ENCODE results near the gene STARD3. TPM values are rescaled to one million over a fixed set of nuclear protein-coding genes. Genes with fewer than 3 reads are reported as not detected.

The STARD3 gene
- polyA plus RNA-seq, 1 experiment: 43.3 TPM

- Histone ChIP-seq H3K27me3 (ENCODE audit: control insufficient read depth, insufficient read depth, low read length) (peaks cover 93% of the 10 kb centered on the region), H3K4me3 (ENCODE audit: low read depth, low read length) (no peak overlapping the region), H3K9me3 (ENCODE audit: control insufficient read depth, insufficient read depth, low read length) (peaks cover 3% of the 10 kb centered on the region; the same call in 1 of the 2 replicates), H3K27ac (ENCODE audit: low read depth, low read length) (no peak overlapping the region)
- ChIA-PET CTCF (interaction anchor here (1.5 kb wide), 1 partner anchor 17 kb away, joined by 7 read pairs; no protein-coding TSS in a partner anchor), POLR2A (interaction anchor here (0.6 kb wide), 1 partner anchor 416 kb away, joined by 3 read pairs; no protein-coding TSS in a partner anchor)
- DNase-seq (ENCODE audit: low read depth, low spot score): no peak
- no peak for TF ChIP-seq CTCF (IDR thresholded peaks at IDR 0.05; ENCODE audit: low read depth, low read length)
Observed at GRCh38 chr17:39604911-39605491, 31.9 kb upstream of the STARD3 start.

- Histone ChIP-seq H3K9me3 (ENCODE audit: control insufficient read depth, insufficient read depth, low read length) (peaks cover 3% of the 10 kb centered on the region; the same call in 1 of the 2 replicates), H3K27me3 (ENCODE audit: control insufficient read depth, insufficient read depth, low read length) (peaks cover 86% of the 10 kb centered on the region), H3K4me3 (ENCODE audit: low read depth, low read length) (no peak overlapping the region), H3K27ac (ENCODE audit: low read depth, low read length) (no peak overlapping the region)
- TF ChIP-seq CTCF (IDR thresholded peaks at IDR 0.05; ENCODE audit: low read depth, low read length): no peak
- CTCF ChIA-PET: interaction anchor here (1.5 kb wide), 1 partner anchor 16 kb away, joined by 7 read pairs; no protein-coding TSS in a partner anchor
- POLR2A ChIA-PET: interaction anchor here (0.5 to 0.6 kb wide), 2 partner anchors 415 to 737 kb away, joined by 3 to 11 read pairs; no protein-coding TSS in a partner anchor
- no peak for DNase-seq (ENCODE audit: low read depth, low spot score)
Observed at GRCh38 chr17:39605492-39606433, 31.2 kb upstream of the STARD3 start.

DNA sequence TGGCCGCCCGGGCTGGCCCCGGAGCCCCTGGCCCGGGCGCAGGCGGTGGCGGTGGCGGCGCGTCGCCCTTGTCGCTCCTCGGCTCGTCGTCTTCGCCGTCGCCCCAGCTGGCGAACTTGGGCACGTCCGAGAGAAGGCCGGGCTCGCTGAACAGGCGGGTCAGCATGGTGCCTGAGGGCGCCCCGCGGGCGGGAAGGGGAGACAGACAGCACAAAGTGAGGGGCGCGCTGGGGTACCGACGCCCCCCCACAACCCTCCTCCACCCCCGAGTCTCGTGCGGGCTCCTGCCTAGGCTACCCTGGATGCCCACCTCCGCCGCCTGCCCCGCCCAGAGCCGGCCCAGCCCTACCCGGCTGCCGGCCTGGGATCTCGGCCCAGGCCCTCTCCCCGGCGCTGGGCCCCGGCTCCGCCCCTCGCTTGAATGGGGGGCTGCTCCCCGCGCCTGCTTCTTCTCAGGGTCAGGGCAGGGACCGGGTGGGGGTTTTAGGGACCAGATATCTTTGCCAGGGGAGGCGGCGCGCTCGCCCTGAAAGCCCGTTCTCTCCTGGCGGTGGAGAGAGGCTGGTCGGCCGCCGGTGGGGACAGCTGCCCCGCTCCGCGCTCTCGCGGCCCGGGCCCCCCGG is 30.4 kb upstream of the STARD3 start:
- TF ChIP-seq CTCF (IDR thresholded peaks at IDR 0.05; ENCODE audit: low read depth, low read length): no peak
- ChIA-PET POLR2A (no interaction called here), CTCF (interaction anchor here (1.3 to 1.5 kb wide), 2 partner anchors 15 kb away, joined by 3 to 7 read pairs; no protein-coding TSS in a partner anchor)
- Histone ChIP-seq H3K9me3 (ENCODE audit: control insufficient read depth, insufficient read depth, low read length) (peaks cover 3% of the 10 kb centered on the region; the same call in 1 of the 2 replicates), H3K27me3 (ENCODE audit: control insufficient read depth, insufficient read depth, low read length) (peaks cover 82% of the 10 kb centered on the region), H3K27ac (ENCODE audit: low read depth, low read length) (no peak overlapping the region), H3K4me3 (ENCODE audit: low read depth, low read length) (no peak overlapping the region)
- DNase-seq (ENCODE audit: low read depth, low spot score): no peak

DNA sequence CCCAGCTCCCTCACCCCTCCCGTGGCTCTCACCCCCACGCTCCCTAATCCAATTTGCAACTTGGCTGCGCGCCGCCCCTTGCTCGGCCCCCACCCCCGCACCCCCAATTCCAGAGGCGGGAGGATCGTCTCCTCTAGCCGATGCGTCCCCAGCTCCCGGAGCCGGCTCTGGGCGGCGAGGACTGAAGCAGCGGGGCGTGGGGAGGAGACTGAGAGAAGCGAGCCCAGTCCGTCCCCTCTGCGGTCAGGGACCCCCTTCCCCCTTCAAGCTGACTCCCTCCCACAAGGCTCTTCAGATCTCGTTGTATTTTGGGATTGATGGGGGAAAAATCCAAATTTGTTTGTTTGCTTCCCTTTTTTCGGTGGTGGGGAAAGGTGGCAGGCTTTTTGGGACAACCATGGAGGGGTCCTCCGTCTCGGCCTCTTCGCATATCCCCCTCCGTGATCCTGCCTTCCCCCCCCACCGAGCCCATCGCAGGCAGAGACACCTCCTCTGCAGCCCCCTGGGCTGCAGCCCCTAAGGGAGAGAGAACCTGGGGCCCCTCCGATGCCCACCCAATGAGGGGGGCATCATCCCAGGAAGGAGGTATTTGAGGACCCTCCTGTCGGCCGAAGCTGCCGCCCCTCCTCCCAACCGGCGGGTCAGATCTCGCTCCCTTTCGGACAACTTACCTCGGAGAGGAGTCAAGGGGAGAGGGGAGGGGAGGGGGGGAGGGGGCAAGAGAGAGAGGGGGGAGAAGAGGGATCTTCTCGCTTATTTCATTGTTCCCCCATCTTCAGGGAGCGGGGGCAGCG is 29.7 kb upstream of the STARD3 start:
- Histone ChIP-seq H3K4me3 (ENCODE audit: low read depth, low read length) (no peak overlapping the region), H3K27me3 (ENCODE audit: control insufficient read depth, insufficient read depth, low read length) (peaks cover 78% of the 10 kb centered on the region), H3K27ac (ENCODE audit: low read depth, low read length) (no peak overlapping the region), H3K9me3 (ENCODE audit: control insufficient read depth, insufficient read depth, low read length) (peaks cover 3% of the 10 kb centered on the region; the same call in 1 of the 2 replicates)
- TF ChIP-seq CTCF (IDR thresholded peaks at IDR 0.05; ENCODE audit: low read depth, low read length): no peak
- POLR2A ChIA-PET: no interaction called here
- CTCF ChIA-PET: interaction anchor here (1.3 kb wide), 1 partner anchor 14 kb away, joined by 3 read pairs; no protein-coding TSS in a partner anchor
- no peak for DNase-seq (ENCODE audit: low read depth, low spot score)

Measured in AG04450 (cell line).